GM12801 (cell line): Measurements from ENCODE around the gene MMRN1.

Source experiments
- TF ChIP-seq, protein P1 (sequence below): IDR thresholded peaks from one replicate; pipeline ENCODE4 v1.5.1; 2011; ENCODE audit warnings: control low read depth; ENCODE audit not compliant: insufficient read length; ENCODE audit errors: extremely low read depth

The MMRN1 gene

GRCh38 chr4:89992744-89993143 is 98.1 kb downstream of the MMRN1 start:
- TF ChIP-seq, protein P1, sequence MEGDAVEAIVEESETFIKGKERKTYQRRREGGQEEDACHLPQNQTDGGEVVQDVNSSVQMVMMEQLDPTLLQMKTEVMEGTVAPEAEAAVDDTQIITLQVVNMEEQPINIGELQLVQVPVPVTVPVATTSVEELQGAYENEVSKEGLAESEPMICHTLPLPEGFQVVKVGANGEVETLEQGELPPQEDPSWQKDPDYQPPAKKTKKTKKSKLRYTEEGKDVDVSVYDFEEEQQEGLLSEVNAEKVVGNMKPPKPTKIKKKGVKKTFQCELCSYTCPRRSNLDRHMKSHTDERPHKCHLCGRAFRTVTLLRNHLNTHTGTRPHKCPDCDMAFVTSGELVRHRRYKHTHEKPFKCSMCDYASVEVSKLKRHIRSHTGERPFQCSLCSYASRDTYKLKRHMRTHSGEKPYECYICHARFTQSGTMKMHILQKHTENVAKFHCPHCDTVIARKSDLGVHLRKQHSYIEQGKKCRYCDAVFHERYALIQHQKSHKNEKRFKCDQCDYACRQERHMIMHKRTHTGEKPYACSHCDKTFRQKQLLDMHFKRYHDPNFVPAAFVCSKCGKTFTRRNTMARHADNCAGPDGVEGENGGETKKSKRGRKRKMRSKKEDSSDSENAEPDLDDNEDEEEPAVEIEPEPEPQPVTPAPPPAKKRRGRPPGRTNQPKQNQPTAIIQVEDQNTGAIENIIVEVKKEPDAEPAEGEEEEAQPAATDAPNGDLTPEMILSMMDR: no peak

GRCh38 chr4:89994176-89994873 is 99.7 kb downstream of the MMRN1 start:
- TF ChIP-seq, protein P1: no peak

- TF ChIP-seq, protein P1: no peak
These were observed 100.4 kb downstream of the MMRN1 start for GRCh38 chr4:89995006-89995405.

GRCh38 chr4:89995814-89996213 is 101.2 kb downstream of the MMRN1 start:
- TF ChIP-seq, protein P1: no peak

DNA sequence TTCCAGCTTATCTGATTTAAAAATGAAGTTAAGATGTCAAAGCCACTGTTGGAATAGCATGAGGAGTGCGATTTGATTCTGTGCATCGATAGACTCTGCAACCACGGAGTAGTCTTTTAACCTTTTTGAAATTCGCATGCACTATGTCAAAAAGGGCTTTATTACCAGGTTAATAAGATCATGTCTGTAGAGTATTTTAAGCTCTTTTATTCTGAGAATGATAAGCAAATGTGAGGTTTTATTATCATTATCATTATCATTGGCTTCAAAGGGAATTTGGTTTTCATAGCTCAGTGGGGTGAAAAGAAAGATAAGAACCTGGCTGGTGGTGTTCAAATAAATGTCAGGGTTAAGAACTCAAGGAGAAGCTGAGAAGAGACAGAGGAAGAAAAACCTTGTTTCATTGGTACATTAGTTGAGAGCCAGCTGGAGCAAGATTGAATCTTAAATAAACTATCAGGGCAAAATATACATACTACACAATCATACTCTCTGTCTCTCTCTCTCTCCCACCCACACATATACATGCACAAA is 102.6 kb downstream of the MMRN1 start:
- TF ChIP-seq, protein P1: no peak

- TF ChIP-seq, protein P1: no peak
These were observed 103.9 kb downstream of the MMRN1 start for GRCh38 chr4:89998469-89999011.

- TF ChIP-seq, protein P1: no peak
These were observed 106.4 kb downstream of the MMRN1 start for GRCh38 chr4:90001023-90001422.
